ENCODE data around the gene WNT5B.

WNT5B gene

GRCh38 chr12:1628666-1629337 is at the start of gene WNT5B:
Gene WNT5B (plus strand): TSS chr12:1629231. CDS start chr12:1631355, 2,124 bp downstream.
- TF ChIP-seq, protein P1, sequence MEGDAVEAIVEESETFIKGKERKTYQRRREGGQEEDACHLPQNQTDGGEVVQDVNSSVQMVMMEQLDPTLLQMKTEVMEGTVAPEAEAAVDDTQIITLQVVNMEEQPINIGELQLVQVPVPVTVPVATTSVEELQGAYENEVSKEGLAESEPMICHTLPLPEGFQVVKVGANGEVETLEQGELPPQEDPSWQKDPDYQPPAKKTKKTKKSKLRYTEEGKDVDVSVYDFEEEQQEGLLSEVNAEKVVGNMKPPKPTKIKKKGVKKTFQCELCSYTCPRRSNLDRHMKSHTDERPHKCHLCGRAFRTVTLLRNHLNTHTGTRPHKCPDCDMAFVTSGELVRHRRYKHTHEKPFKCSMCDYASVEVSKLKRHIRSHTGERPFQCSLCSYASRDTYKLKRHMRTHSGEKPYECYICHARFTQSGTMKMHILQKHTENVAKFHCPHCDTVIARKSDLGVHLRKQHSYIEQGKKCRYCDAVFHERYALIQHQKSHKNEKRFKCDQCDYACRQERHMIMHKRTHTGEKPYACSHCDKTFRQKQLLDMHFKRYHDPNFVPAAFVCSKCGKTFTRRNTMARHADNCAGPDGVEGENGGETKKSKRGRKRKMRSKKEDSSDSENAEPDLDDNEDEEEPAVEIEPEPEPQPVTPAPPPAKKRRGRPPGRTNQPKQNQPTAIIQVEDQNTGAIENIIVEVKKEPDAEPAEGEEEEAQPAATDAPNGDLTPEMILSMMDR (IDR thresholded peaks at IDR 0.05; ENCODE audit: control extremely low read depth, extremely low read depth, low read depth, missing control alignments), result no peak
- no peak for DNase-seq (ENCODE audit: extremely low spot score)
- CTCF ChIA-PET, result interaction anchor here (1.0 to 3.3 kb wide), 10 partner anchors 9 to 670 kb away, joined by 3 to 23 read pairs (median 6); no protein-coding TSS in a partner anchor
- POLR2A ChIA-PET, result no interaction called here

- CTCF ChIA-PET, result interaction anchor here (0.9 to 4.9 kb wide), 4 partner anchors 20 to 462 kb away, joined by 3 to 129 read pairs (median 18); no protein-coding TSS in a partner anchor
- TF ChIP-seq, protein P1 (IDR thresholded peaks at IDR 0.05; ENCODE audit: control extremely low read depth, extremely low read depth, low read depth, missing control alignments), result no peak
- no peak for DNase-seq (ENCODE audit: extremely low spot score)
- POLR2A ChIA-PET, result no interaction called here
Observed at GRCh38 chr12:1579651-1580435, 49.2 kb upstream of the WNT5B start.

DNA sequence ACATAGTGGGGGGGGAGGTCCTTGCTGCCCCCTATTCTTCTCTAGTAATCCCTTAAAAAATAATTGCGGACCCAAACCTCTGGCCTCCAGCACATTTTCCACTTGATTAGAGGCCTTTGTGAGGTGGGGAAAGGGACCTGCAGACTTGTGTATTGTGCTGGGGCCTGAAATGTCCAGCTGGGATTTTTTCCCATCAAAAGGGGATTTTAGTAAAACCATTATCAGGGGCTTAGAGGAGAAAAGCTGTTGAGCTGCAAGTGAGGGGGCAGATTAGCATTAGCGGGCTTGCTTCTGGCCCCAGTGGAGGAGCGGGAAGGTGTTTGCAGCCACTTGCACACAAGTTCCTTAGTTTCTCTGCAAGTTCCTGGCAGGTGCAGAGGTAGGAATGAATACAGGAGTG is 48.5 kb upstream of the WNT5B start:
- ChIA-PET POLR2A (no interaction called here), CTCF (interaction anchor here (1.6 to 4.9 kb wide), 2 partner anchors 11 to 463 kb away, joined by 5 to 129 read pairs; no protein-coding TSS in a partner anchor)
- DNase-seq (ENCODE audit: extremely low spot score), result no peak
- TF ChIP-seq, protein P1 (IDR thresholded peaks at IDR 0.05; ENCODE audit: control extremely low read depth, extremely low read depth, low read depth, missing control alignments), result no peak

DNA sequence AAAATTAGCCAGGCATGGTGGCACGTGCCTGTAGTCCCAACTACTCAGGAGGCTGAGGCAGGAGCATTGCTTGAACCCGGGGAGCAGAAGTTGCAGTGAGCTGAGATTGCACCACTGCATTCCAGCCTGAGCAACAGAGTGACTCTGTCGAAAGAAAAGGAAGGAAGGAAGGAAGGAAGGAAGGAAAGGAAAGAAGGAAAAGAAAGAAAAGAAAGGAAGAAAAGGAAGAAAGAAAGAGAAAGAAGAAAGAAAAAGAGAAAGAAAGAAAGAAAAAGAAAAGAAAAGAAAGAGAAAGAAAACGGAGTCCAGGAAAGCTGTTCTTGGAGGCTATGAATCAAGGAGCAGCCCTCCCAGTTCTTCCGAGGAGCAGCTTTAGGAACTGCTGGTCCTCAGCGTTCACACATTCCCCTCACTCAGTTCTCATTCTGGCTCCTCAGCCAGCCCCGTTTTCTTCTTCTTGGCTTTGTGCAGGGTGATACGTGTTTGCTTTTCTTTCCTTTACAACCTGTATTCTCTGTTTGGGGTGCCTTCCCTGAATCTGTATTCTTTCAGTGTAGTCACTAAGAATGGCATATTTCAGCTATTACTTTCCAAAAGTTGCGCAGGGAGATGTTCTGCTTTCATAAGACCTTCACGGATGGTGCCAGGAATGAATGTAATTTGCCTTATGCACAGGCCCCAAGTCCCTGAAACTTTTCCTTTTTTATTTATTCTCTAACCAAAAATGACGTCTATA is 46.9 kb upstream of the WNT5B start:
- DNase-seq (ENCODE audit: extremely low spot score), result no peak
- ChIA-PET CTCF (interaction anchor here (1.1 to 4.9 kb wide), 12 partner anchors 8 to 472 kb away, joined by 3 to 129 read pairs (median 8); no protein-coding TSS in a partner anchor), POLR2A (no interaction called here)
- TF ChIP-seq, protein P1 (IDR thresholded peaks at IDR 0.05; ENCODE audit: control extremely low read depth, extremely low read depth, low read depth, missing control alignments), result no peak

DNA sequence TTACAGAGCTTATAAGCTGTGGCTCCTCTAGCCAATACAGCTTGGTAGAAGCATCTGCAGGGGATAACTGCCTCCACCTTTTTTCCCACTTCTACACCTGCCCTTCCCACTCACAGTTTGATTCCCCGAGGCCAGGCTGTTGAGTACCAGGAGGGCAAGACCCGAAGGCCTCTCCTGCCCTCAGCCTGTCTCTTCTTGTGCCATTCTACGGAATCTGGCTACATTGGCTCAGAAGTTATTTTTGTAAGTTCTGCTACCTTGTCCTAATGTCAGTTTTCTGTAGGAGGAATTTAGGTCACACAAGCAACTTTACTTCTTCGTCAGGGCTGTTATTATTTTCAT is 46.4 kb upstream of the WNT5B start:
- ChIA-PET POLR2A (interaction anchor here (1.1 kb wide), 1 partner anchor 10 kb away, joined by 4 read pairs; no protein-coding TSS in a partner anchor), CTCF (interaction anchor here (0.7 to 4.9 kb wide), 35 partner anchors 9 to 1130 kb away, joined by 3 to 129 read pairs (median 6); no protein-coding TSS in a partner anchor)
- no peak for DNase-seq (ENCODE audit: extremely low spot score)
- TF ChIP-seq, protein P1 (IDR thresholded peaks at IDR 0.05; ENCODE audit: control extremely low read depth, extremely low read depth, low read depth, missing control alignments), result no peak

All from GM10248 (cell line).